Activated T-cell treated with anti-CD3 and anti-CD28 coated beads, Interleukin-2, amount 50 U/mL, for 72 hours (primary cell): Measurements from ENCODE around the gene NANP. TPM values are rescaled to one million over a fixed set of nuclear protein-coding genes. Genes with fewer than 3 reads are reported as not detected.
"Not testable (repeated sequence)": the region's sequence is repeated elsewhere in the genome, so short reads cannot be mapped to it uniquely, and the experiment has no call there.

Source experiments
- ATAC-seq, 2 donors: fragments of 150-1000 bp; cut with Tn5 transposase; replicated peaks in 1 of 2; 2 replicates each; pipeline ENCODE4 v1.10.0; 2021; ENCODE audit warnings: moderate library complexity in 2 of 2, mild to moderate bottlenecking in 1 of 2
- DNase-seq, 2 donors: peaks; one replicate each; pipeline ENCODE4 v3.0.0; 2021 to 2022; ENCODE audit warnings: mixed read lengths in 1 of 2
- H3K27ac Mint-ChIP-seq: one replicate; pipeline ENCODE4 v1.8.0; 2022; ENCODE audit warnings: mild to moderate bottlenecking, moderate library complexity, mixed read lengths
- H3K27me3 Mint-ChIP-seq: one replicate; pipeline ENCODE4 v1.8.0; 2022; ENCODE audit warnings: low read depth, mixed read lengths
- H3K36me3 Mint-ChIP-seq, 2 donors: one replicate each; pipeline ENCODE4 v1.8.0; 2022; ENCODE audit warnings: mixed read lengths in 2 of 2, mild to moderate bottlenecking in 1 of 2; ENCODE audit not compliant: insufficient read depth in 2 of 2
- H3K4me1 Mint-ChIP-seq: one replicate; pipeline ENCODE4 v1.8.0; 2022; ENCODE audit warnings: low read depth, mixed read lengths
- H3K4me3 Mint-ChIP-seq, 2 donors: one replicate each; pipeline ENCODE4 v1.8.0; 2022; ENCODE audit warnings: mild to moderate bottlenecking in 2 of 2, mixed read lengths in 2 of 2, moderate library complexity in 2 of 2
- H3K9me3 Mint-ChIP-seq, 2 donors: one replicate each; pipeline ENCODE4 v1.8.0; 2022; ENCODE audit warnings: mixed read lengths in 2 of 2
- total RNA-seq, 2 donors: library from RNA; stranded (reverse); gene quantifications; one replicate each; pipeline ENCODE4 v1.2.3, GENCODE V29; 2022

The NANP gene
- total RNA-seq, 2 donors from 2014 or later: 3.8 to 4.3 TPM

GRCh38 chr20:25629816-25630499, 6.1 kb upstream of the NANP start:
- Mint-ChIP-seq H3K4me1 (peaks cover 13% of the 10 kb centered on the region), H3K36me3 (peaks cover 11 to 18% of the 10 kb centered on the region in 2 donors), H3K27me3 (no peaks in the 10 kb centered on the region), H3K9me3 (peaks cover 7 to 8% of the 10 kb centered on the region in 2 donors), H3K27ac (no peak overlapping the region), H3K4me3 (no peak overlapping the region)
- ATAC-seq: peak in 1 of 2 donors; percentile 44
- no peak for DNase-seq

- Mint-ChIP-seq H3K4me3 (no peak overlapping the region), H3K9me3 (peaks cover 5 to 8% of the 10 kb centered on the region in 2 donors), H3K36me3 (peaks cover 14 to 16% of the 10 kb centered on the region in 2 donors), H3K27ac (no peak overlapping the region), H3K4me1 (peaks cover 22% of the 10 kb centered on the region), H3K27me3 (no peaks in the 10 kb centered on the region)
- DNase-seq (no peak), ATAC-seq (no peak)
Measured at GRCh38 chr20:25626779-25627178, 3.0 kb upstream of the NANP start.

GRCh38 chr20:25624500-25624939, 706 bp upstream of the NANP start:
- Mint-ChIP-seq H3K4me3 (peak overlapping the region; percentile 94 to 98), H3K4me1 (peaks cover 22% of the 10 kb centered on the region), H3K36me3 (peaks cover 12 to 16% of the 10 kb centered on the region in 2 donors), H3K27ac (peak overlapping the region; percentile 96), H3K9me3 (peaks cover 4 to 8% of the 10 kb centered on the region in 2 donors), H3K27me3 (no peaks in the 10 kb centered on the region)
- ATAC-seq: no peak
- DNase-seq: no peak

GRCh38 chr20:25623225-25623735, 534 bp downstream of the NANP start:
- peak; percentile 6 to 31 for ATAC-seq

GRCh38 chr20:25622450-25623224, 1.2 kb downstream of the NANP start:
- Mint-ChIP-seq H3K4me3 (peak overlapping the region; percentile 94 to 98), H3K9me3 (peaks cover 3 to 4% of the 10 kb centered on the region in 2 donors), H3K27ac (peak overlapping the region; percentile 95), H3K36me3 (peaks cover 7 to 10% of the 10 kb centered on the region in 2 donors), H3K27me3 (no peaks in the 10 kb centered on the region), H3K4me1 (peaks cover 22% of the 10 kb centered on the region)
- no peak for ATAC-seq
- no peak for DNase-seq

More at GRCh38 chr20:25623225-25623735, 534 bp downstream of the NANP start:
- Mint-ChIP-seq H3K27me3 (no peaks in the 10 kb centered on the region), H3K27ac (peak overlapping the region; percentile 96), H3K4me1 (peaks cover 22% of the 10 kb centered on the region), H3K4me3 (peak overlapping the region; percentile 94 to 98), H3K36me3 (peaks cover 11 to 13% of the 10 kb centered on the region in 2 donors), H3K9me3 (peaks cover 4 to 7% of the 10 kb centered on the region in 2 donors)
- peak; percentile 45 to 49 for DNase-seq

GRCh38 chr20:25622049-25622448, 1.8 kb downstream of the NANP start:
- ATAC-seq (no peak), DNase-seq (no peak)
- Mint-ChIP-seq H3K4me1 (peaks cover 22% of the 10 kb centered on the region), H3K4me3 (peak overlapping the region; percentile 94 to 98), H3K27me3 (no peaks in the 10 kb centered on the region), H3K9me3 (peaks cover 3 to 4% of the 10 kb centered on the region in 2 donors), H3K27ac (peak overlapping the region; percentile 95), H3K36me3 (peaks cover 5 to 8% of the 10 kb centered on the region in 2 donors)

- peaks cover 6 to 9% of the 10 kb centered on the region in 2 donors for H3K36me3 Mint-ChIP-seq
- ATAC-seq: no peak
- no peak overlapping the region for H3K4me3 Mint-ChIP-seq
- no peak for DNase-seq
- no peaks in the 10 kb centered on the region for H3K9me3 Mint-ChIP-seq
- peaks cover 21% of the 10 kb centered on the region for H3K4me1 Mint-ChIP-seq
- H3K27ac Mint-ChIP-seq: no peak overlapping the region
- no peaks in the 10 kb centered on the region for H3K27me3 Mint-ChIP-seq
Measured at GRCh38 chr20:25619514-25619913, 4.3 kb downstream of the NANP start.

- ATAC-seq (no peak), DNase-seq (no peak)
- H3K9me3 Mint-ChIP-seq: peaks cover 0 to 2% of the 10 kb centered on the region in 2 donors
- H3K27me3 Mint-ChIP-seq: no peaks in the 10 kb centered on the region
- H3K36me3 Mint-ChIP-seq: peaks cover 0 to 3% of the 10 kb centered on the region in 2 donors
- no peak overlapping the region for H3K27ac Mint-ChIP-seq
- no peak overlapping the region for H3K4me3 Mint-ChIP-seq
- H3K4me1 Mint-ChIP-seq: no peaks in the 10 kb centered on the region
Measured at GRCh38 chr20:25608774-25609173, 15.0 kb downstream of the NANP start.

GRCh38 chr20:25606094-25606695, 17.6 kb downstream of the NANP start:
- no peak overlapping the region for H3K4me3 Mint-ChIP-seq
- H3K4me1 Mint-ChIP-seq: peaks cover 8% of the 10 kb centered on the region
- DNase-seq (no peak), ATAC-seq (no peak)
- H3K27me3 Mint-ChIP-seq: no peaks in the 10 kb centered on the region
- H3K27ac Mint-ChIP-seq: no peak overlapping the region
- H3K9me3 Mint-ChIP-seq: peaks cover 2% of the 10 kb centered on the region in 2 donors
- peaks cover 0 to 3% of the 10 kb centered on the region in 2 donors for H3K36me3 Mint-ChIP-seq

GRCh38 chr20:25605148-25605547, 18.7 kb downstream of the NANP start:
- H3K27me3 Mint-ChIP-seq: no peaks in the 10 kb centered on the region
- H3K27ac Mint-ChIP-seq: no peak overlapping the region
- DNase-seq (no peak), ATAC-seq (no peak)
- H3K36me3 Mint-ChIP-seq: peaks cover 0 to 3% of the 10 kb centered on the region in 2 donors
- peaks cover 8% of the 10 kb centered on the region for H3K4me1 Mint-ChIP-seq
- H3K9me3 Mint-ChIP-seq: peaks cover 2% of the 10 kb centered on the region in 2 donors
- no peak overlapping the region for H3K4me3 Mint-ChIP-seq

GRCh38 chr20:25604611-25605010, 19.2 kb downstream of the NANP start:
- H3K27ac Mint-ChIP-seq: no peak overlapping the region
- ATAC-seq (no peak), DNase-seq (no peak)
- peaks cover 0 to 1% of the 10 kb centered on the region in 2 donors for H3K36me3 Mint-ChIP-seq
- H3K4me3 Mint-ChIP-seq: no peak overlapping the region
- no peaks in the 10 kb centered on the region for H3K27me3 Mint-ChIP-seq
- peaks cover 8% of the 10 kb centered on the region for H3K4me1 Mint-ChIP-seq
- peaks cover 0 to 2% of the 10 kb centered on the region in 2 donors for H3K9me3 Mint-ChIP-seq

- ATAC-seq: peak; percentile 52 to 80
- H3K4me1 Mint-ChIP-seq, H3K4me3 Mint-ChIP-seq, H3K27me3 Mint-ChIP-seq, H3K9me3 Mint-ChIP-seq, DNase-seq, H3K27ac Mint-ChIP-seq, H3K36me3 Mint-ChIP-seq: not testable (repeated sequence)
Measured at GRCh38 chr20:25602914-25603309, 20.9 kb downstream of the NANP start.
